Endothelial cell (in vitro differentiated cells): ENCODE data around the gene KIF23. TPM values are rescaled to one million over a fixed set of nuclear protein-coding genes. Genes with fewer than 3 reads are reported as not detected.

ENCODE experiments used
- DNase-seq: peaks from one replicate; pipeline ENCODE4 v3.0.0; 2021; ENCODE audit warnings: low spot score
- H3K27ac Mint-ChIP-seq: one replicate; pipeline ENCODE4 v1.8.0; 2021; ENCODE audit warnings: mixed read lengths, inconsistent platforms; ENCODE audit not compliant: unreplicated experiment
- H3K27me3 Mint-ChIP-seq: one replicate; pipeline ENCODE4 v1.8.0; 2021; ENCODE audit warnings: mild to moderate bottlenecking, moderate library complexity, mixed read lengths, inconsistent platforms; ENCODE audit not compliant: unreplicated experiment
- H3K36me3 Mint-ChIP-seq: one replicate; pipeline ENCODE4 v1.8.0; 2021; ENCODE audit warnings: mild to moderate bottlenecking, low read depth, mixed read lengths, inconsistent platforms; ENCODE audit not compliant: unreplicated experiment
- H3K4me1 Mint-ChIP-seq: one replicate; pipeline ENCODE4 v1.8.0; 2021; ENCODE audit warnings: mild to moderate bottlenecking, mixed read lengths, inconsistent platforms; ENCODE audit not compliant: unreplicated experiment
- H3K4me3 Mint-ChIP-seq: one replicate; pipeline ENCODE4 v1.8.0; 2021; ENCODE audit warnings: mild to moderate bottlenecking, mixed read lengths, inconsistent platforms; ENCODE audit not compliant: unreplicated experiment
- H3K9me3 Mint-ChIP-seq: one replicate; pipeline ENCODE4 v1.8.0; 2021; ENCODE audit warnings: mixed read lengths, inconsistent platforms; ENCODE audit not compliant: unreplicated experiment
- CTCF ChIP-seq: fragments of 200-600 bp; sonication (generic); IDR thresholded peaks from one replicate; pipeline ENCODE4 v1.5.0; 2021; ENCODE audit warnings: antibody characterized with exemption; ENCODE audit not compliant: unreplicated experiment
- total RNA-seq: library from RNA; stranded (reverse); fragmentation: NEBNext Ultra II Directional; extraction: Animal tissue kit (Norgen Biotek cat#: 25700); gene quantifications from one replicate; pipeline ENCODE4 v1.2.1, GENCODE V29; 2021; ENCODE audit not compliant: unreplicated experiment

KIF23 gene
- total RNA-seq, 1 donor from 2014 or later: 9.5 TPM

GRCh38 chr15:69450968-69451695, 37.0 kb downstream of the KIF23 start:
- TF ChIP-seq CTCF: no peak
- no peak overlapping the region for H3K27ac Mint-ChIP-seq
- H3K36me3 Mint-ChIP-seq: peaks cover 9% of the 10 kb centered on the region
- peaks cover 24% of the 10 kb centered on the region for H3K4me1 Mint-ChIP-seq
- DNase-seq: no peak
- H3K4me3 Mint-ChIP-seq: no peak overlapping the region
- H3K9me3 Mint-ChIP-seq: no peaks in the 10 kb centered on the region
- H3K27me3 Mint-ChIP-seq: no peaks in the 10 kb centered on the region

- H3K4me1 Mint-ChIP-seq: peaks cover 24% of the 10 kb centered on the region
- peak overlapping the region; percentile 99 for H3K4me3 Mint-ChIP-seq
- H3K27me3 Mint-ChIP-seq: no peaks in the 10 kb centered on the region
- DNase-seq: no peak
- peak overlapping the region; percentile 87 for H3K27ac Mint-ChIP-seq
- H3K9me3 Mint-ChIP-seq: no peaks in the 10 kb centered on the region
- no peak for TF ChIP-seq CTCF
- peaks cover 12% of the 10 kb centered on the region for H3K36me3 Mint-ChIP-seq
Observed at GRCh38 chr15:69451951-69452691, 38.0 kb downstream of the KIF23 start.

GRCh38 chr15:69452692-69453521, 38.8 kb downstream of the KIF23 start, which contains the start of gene RPLP1:
Gene RPLP1, plus strand, starts transcription at chr15:69452818. Its CDS starts 131 bp downstream, at chr15:69452949.
- peak; percentile 94 for DNase-seq
- no peaks in the 10 kb centered on the region for H3K27me3 Mint-ChIP-seq
- H3K4me1 Mint-ChIP-seq: peaks cover 24% of the 10 kb centered on the region
- peak within 1 kb of the TSS; percentile 99 for H3K4me3 Mint-ChIP-seq
- H3K36me3 Mint-ChIP-seq: peaks cover 12% of the 10 kb centered on the region
- peak within 1 kb of the TSS; percentile 87 for H3K27ac Mint-ChIP-seq
- no peaks in the 10 kb centered on the region for H3K9me3 Mint-ChIP-seq
- TF ChIP-seq CTCF: no peak

- peak overlapping the region; percentile 22 for H3K4me3 Mint-ChIP-seq
- no peak for DNase-seq
- peaks cover 12% of the 10 kb centered on the region for H3K36me3 Mint-ChIP-seq
- H3K27ac Mint-ChIP-seq: no peak overlapping the region
- H3K9me3 Mint-ChIP-seq: no peaks in the 10 kb centered on the region
- TF ChIP-seq CTCF: no peak
- H3K27me3 Mint-ChIP-seq: no peaks in the 10 kb centered on the region
- H3K4me1 Mint-ChIP-seq: peaks cover 24% of the 10 kb centered on the region
Observed at GRCh38 chr15:69454953-69455352, 40.8 kb downstream of the KIF23 start.
